ENCODE results near the gene HELQ.

- no peak for TF ChIP-seq CTCF (conservative IDR thresholded peaks at IDR 0.05; ENCODE audit: low read depth, low read length)
- no peak for TF ChIP-seq MAZ (IDR thresholded peaks at IDR 0.05; ENCODE audit: borderline replicate concordance, low read depth, low read length)
- no peak for TF ChIP-seq SMC3 (IDR thresholded peaks at IDR 0.05; ENCODE audit: low read depth, low read length)
- no peak for TF ChIP-seq POLR2A (IDR thresholded peaks at IDR 0.05; ENCODE audit: low read depth, low read length)
- no peak for TF ChIP-seq CHD1 (IDR thresholded peaks at IDR 0.05; ENCODE audit: low read depth, low read length)
- TF ChIP-seq CEBPB (IDR thresholded peaks at IDR 0.05; ENCODE audit: low read depth, low read length), result no peak
- TF ChIP-seq RAD21 (IDR thresholded peaks at IDR 0.05; ENCODE audit: low read length), result no peak
Measured at GRCh38 chr4:83372931-83373330, 82.7 kb downstream of the HELQ start.

Data from IMR-90 (cell line).